Peyer's patch (tissue), 4 donors: Measurements from ENCODE around the gene TMEM35B. TPM values are rescaled to one million over a fixed set of nuclear protein-coding genes. Genes with fewer than 3 reads are reported as not detected.
"Not testable (repeated sequence)": the region's sequence is repeated elsewhere in the genome, so short reads cannot be mapped to it uniquely, and the experiment has no call there.

Experiments used
- DNase-seq, 3 donors: peaks; one replicate each; pipeline ENCODE4 v3.0.0-alpha.2; 2017 to 2019
- H3K27ac ChIP-seq, 4 donors: fragments of 200-600 bp; sonication (generic); one replicate each; pipeline ENCODE4 v1.5.1; 2016 to 2019
- H3K27me3 ChIP-seq, 2 donors: fragments of 200-600 bp; sonication (generic); one replicate each; pipeline ENCODE4 v1.5.1; 2019
- H3K36me3 ChIP-seq, 3 donors: fragments of 200-600 bp; sonication (generic); one replicate each; pipeline ENCODE4 v1.5.1; 2016 to 2019
- H3K4me1 ChIP-seq, 4 donors: fragments of 200-600 bp; sonication (generic); one replicate each; pipeline ENCODE4 v1.5.1; 2016 to 2019
- H3K4me3 ChIP-seq, 4 donors: fragments of 200-600 bp; sonication (generic); 1 replicate in 3 of 4; 2 replicates in 1 of 4; pipeline ENCODE4 v1.5.1; 2016 to 2019; ENCODE audit warnings: mild to moderate bottlenecking in 1 of 4
- H3K9me3 ChIP-seq, 4 donors: fragments of 200-600 bp; sonication (generic); one replicate each; pipeline ENCODE4 v1.5.1; 2016 to 2019; ENCODE audit warnings: mild to moderate bottlenecking in 1 of 4
- POLR2A ChIP-seq, 2 donors: fragments of 450-650 bp; IDR thresholded peaks; one replicate each; pipeline ENCODE4 v1.5.1; 2017; ENCODE audit warnings: antibody characterized with exemption in 2 of 2, mild to moderate bottlenecking in 2 of 2, moderate library complexity in 2 of 2
- small RNA-seq, 2 donors: library from RNA; depleted of rRNA; stranded (forward); fragments of <200 nt; gene quantifications; one replicate each; pipeline ENCODE3, GENCODE V24; 2016
- total RNA-seq, 4 donors: library from RNA; depleted of rRNA; stranded (reverse); fragments of >200 nt; gene quantifications; one replicate each; pipeline ENCODE4 v1.1.0, GENCODE V29; 2016
- TF ChIP-seq, protein P1 (sequence below), 6 experiments: fragments of 450-650 bp in 4 of 6; fragments of 200-600 bp in 2 of 6; sonication (generic) in 1 of 6; IDR thresholded peaks; one replicate each; pipeline ENCODE4 v1.5.1; 2017 to 2019; ENCODE audit warnings: antibody characterized with exemption in 6 of 6, mild to moderate bottlenecking in 3 of 6, moderate library complexity in 1 of 6

TMEM35B gene
- total RNA-seq, 4 donors from 2014 or later, result 7.4 to 22.8 (median 14.7) TPM

DNA sequence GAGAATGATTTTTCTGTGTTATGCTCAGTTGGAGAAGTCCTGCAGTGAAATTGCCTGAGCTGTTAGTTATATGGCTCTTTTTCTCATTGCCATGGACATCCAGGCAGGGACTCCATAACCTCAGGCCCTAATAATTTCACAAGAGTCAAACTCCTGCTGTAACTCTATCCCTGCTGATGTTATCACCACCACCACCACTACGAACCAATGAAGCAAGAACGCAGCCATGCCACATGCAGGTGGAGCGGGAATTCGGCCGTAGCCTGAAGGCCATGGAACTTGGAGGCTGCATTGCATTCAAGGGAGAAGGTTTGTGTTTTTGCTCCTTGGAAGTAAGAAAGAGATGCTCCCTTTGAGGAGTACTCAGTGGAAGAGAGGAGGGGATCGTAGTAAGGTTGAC lies 38.9 kb downstream of the TMEM35B start:
- H3K36me3 ChIP-seq, result no peaks in the 10 kb centered on the region
- no peak for DNase-seq
- H3K4me1 ChIP-seq, result no peaks in the 10 kb centered on the region
- no peak overlapping the region for H3K4me3 ChIP-seq
- H3K9me3 ChIP-seq, result no peaks in the 10 kb centered on the region
- no peaks in the 10 kb centered on the region for H3K27me3 ChIP-seq
- TF ChIP-seq, protein P1, sequence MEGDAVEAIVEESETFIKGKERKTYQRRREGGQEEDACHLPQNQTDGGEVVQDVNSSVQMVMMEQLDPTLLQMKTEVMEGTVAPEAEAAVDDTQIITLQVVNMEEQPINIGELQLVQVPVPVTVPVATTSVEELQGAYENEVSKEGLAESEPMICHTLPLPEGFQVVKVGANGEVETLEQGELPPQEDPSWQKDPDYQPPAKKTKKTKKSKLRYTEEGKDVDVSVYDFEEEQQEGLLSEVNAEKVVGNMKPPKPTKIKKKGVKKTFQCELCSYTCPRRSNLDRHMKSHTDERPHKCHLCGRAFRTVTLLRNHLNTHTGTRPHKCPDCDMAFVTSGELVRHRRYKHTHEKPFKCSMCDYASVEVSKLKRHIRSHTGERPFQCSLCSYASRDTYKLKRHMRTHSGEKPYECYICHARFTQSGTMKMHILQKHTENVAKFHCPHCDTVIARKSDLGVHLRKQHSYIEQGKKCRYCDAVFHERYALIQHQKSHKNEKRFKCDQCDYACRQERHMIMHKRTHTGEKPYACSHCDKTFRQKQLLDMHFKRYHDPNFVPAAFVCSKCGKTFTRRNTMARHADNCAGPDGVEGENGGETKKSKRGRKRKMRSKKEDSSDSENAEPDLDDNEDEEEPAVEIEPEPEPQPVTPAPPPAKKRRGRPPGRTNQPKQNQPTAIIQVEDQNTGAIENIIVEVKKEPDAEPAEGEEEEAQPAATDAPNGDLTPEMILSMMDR (IDR thresholded peaks at IDR 0.05), result no peak
- TF ChIP-seq POLR2A (IDR thresholded peaks at IDR 0.05), result no peak
- no peak overlapping the region for H3K27ac ChIP-seq

DNA sequence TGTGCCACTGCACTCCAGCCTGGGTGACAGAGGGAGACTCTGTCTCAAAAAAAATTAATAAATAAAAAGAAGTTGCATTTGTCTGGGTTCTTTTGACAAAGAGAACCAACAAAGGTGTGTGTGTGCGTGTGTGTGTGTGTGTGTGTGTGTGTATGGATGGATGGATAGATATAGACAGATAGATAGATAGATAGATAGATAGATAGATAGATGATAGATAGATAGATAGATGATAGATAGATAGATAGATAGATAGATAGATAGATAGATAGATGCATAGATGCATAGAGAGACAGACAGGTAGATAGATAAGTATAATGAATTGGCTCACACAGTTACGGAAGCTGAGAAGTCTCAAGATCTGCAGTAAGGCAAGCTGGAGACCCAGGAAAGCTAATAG lies 43.3 kb downstream of the TMEM35B start:
- not testable (repeated sequence) for H3K4me3 ChIP-seq, H3K27ac ChIP-seq, H3K27me3 ChIP-seq, H3K4me1 ChIP-seq, H3K36me3 ChIP-seq, DNase-seq, H3K9me3 ChIP-seq

Small RNA genes within 50 kb of the gene (small RNA-seq; reads per million reads assigned to genes)
- 0 reads per million in 2 donors for gene TMEM35B

Other genes starting within 250 kb of the TMEM35B start
- gene GJB5, start 230.3 kb downstream of the TMEM35B start, total RNA-seq, result not detected
- not detected for gene GJB4, start 225.6 kb downstream of the TMEM35B start, total RNA-seq
- 1 to 10 TPM in 3 of 4 donors, not detected in 1; 1.5 to 1.9 (median 1.7) TPM for gene GJB3, start 204.1 kb downstream of the TMEM35B start, total RNA-seq
- gene GJA4, start 192.3 kb downstream of the TMEM35B start, total RNA-seq, result 1 to 10 TPM; 2.5 to 6.1 (median 4.3) TPM
- gene SMIM12, start 125.6 kb downstream of the TMEM35B start, total RNA-seq, result 10 to 100 TPM; 10.7 to 40.3 (median 30.0) TPM
- gene DLGAP3, start 55.7 kb downstream of the TMEM35B start, total RNA-seq, result under 1 TPM in 2 of 4 donors, not detected in 2; 0.53 to 0.83 TPM
- gene ZMYM6, start 46.6 kb upstream of the TMEM35B start, total RNA-seq, result 10 to 100 TPM; 23.1 to 36.9 (median 31.1) TPM
- gene ZMYM1, start 94.0 kb upstream of the TMEM35B start, total RNA-seq, result 10 to 100 TPM in 3 of 4 donors, 1 to 10 TPM in 1; 9.6 to 44.6 (median 13.1) TPM
- 100 to 1,000 TPM; 177 to 629 (median 255) TPM for gene SFPQ, start 207.8 kb upstream of the TMEM35B start, total RNA-seq